Adrenal gland (tissue), 5 donors: Measurements from ENCODE around the gene PALMD.

ENCODE experiments used
- CTCF ChIP-seq, 6 experiments: fragments of 450-650 bp in 4 of 6; fragments of 200-600 bp in 2 of 6; sonication (generic) in 1 of 6; IDR thresholded peaks; 1 replicate in 5 of 6; 2 replicates in 1 of 6; pipeline versions ENCODE4 v1.5.1 to v1.8.0; 2016 to 2021; ENCODE audit warnings: antibody characterized with exemption in 6 of 6, mild to moderate bottlenecking in 2 of 6, moderate library complexity in 1 of 6
- POLR2A ChIP-seq, 2 donors: fragments of 450-650 bp; IDR thresholded peaks; one replicate each; pipeline ENCODE4 v1.6.1; 2017; ENCODE audit warnings: antibody characterized with exemption in 2 of 2, mild to moderate bottlenecking in 2 of 2, moderate library complexity in 1 of 2
- donor health status: DM: no; HTN: no; CAD: no.

DNA sequence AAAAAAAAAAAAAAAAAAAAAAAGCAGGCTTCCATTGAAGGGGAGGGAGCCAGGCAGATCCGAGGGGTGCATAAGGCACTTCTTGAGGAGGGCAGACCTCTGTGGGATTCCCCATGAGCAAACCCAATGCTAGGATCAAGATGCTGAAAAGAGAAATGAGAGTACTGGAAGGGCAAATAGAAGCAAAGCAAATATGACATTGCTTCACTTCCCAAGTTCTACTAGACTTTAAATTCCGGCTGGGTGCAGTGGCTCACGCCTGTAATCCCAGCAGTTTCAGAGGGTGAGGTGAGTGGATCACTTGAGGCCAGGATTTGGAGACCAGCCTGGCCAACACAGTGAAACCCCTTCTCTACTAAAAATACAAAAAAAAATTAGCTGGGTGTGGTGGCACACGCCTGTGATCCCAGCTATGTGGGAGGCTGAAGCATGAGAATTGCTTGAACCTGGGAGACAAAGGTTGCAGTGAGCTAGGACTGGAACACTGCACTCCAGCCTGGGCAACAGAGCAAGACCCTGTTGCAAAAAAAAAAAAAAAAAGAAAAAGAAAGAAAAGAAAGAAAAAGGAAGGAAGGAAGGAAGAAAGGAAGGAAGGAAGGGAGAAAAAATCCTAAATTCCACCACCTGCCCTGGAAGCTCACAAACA, 23.1 kb upstream of the PALMD start:
- TF ChIP-seq CTCF (IDR thresholded peaks at IDR 0.05) (no peak), POLR2A (IDR thresholded peaks at IDR 0.05) (no peak)
